CD14-positive monocyte (primary cell): Measurements from ENCODE around the gene MAP1LC3B2. TPM values are rescaled to one million over a fixed set of nuclear protein-coding genes. Genes with fewer than 3 reads are reported as not detected.

Source experiments
- DNase-seq, 3 donors: peaks; one replicate each; pipeline ENCODE4 v3.0.0-alpha.2; 2011 to 2022
- H2AFZ ChIP-seq: 2 replicates; pipeline ENCODE4 v1.6.0; 2012; ENCODE audit warnings: mild to moderate bottlenecking, low read depth, low read length, inconsistent platforms; ENCODE audit not compliant: insufficient read depth, poor library complexity, severe bottlenecking
- H3K27ac ChIP-seq, 2 donors: 1 replicate in 1 of 2; 2 replicates in 1 of 2; pipeline ENCODE4 v1.5.1; 2012 to 2013; ENCODE audit warnings: low read length in 2 of 2, control low read depth in 1 of 2, inconsistent platforms in 1 of 2, low read depth in 1 of 2, mild to moderate bottlenecking in 1 of 2
- H3K27me3 ChIP-seq, 2 donors: one replicate each; pipeline versions ENCODE4 v1.6.0 to v1.6.1; 2011 to 2013; ENCODE audit warnings: low read length in 2 of 2; ENCODE audit not compliant: control insufficient read depth in 2 of 2, insufficient read depth in 2 of 2
- H3K36me3 ChIP-seq, 2 donors: replicated peaks in 1 of 2; 1 replicate in 1 of 2; 2 replicates in 1 of 2; pipeline versions ENCODE4 v1.5.1 to v1.6.1; 2012 to 2013; ENCODE audit warnings: low read length in 2 of 2, control low read depth in 1 of 2, inconsistent platforms in 1 of 2, mild to moderate bottlenecking in 1 of 2; ENCODE audit not compliant: insufficient read depth in 2 of 2, control insufficient read depth in 1 of 2
- H3K4me1 ChIP-seq, 2 donors: 1 replicate in 1 of 2; 2 replicates in 1 of 2; pipeline versions ENCODE4 v1.5.1 to v1.6.1; 2012 to 2013; ENCODE audit warnings: low read length in 2 of 2, control low read depth in 1 of 2, inconsistent platforms in 1 of 2, mild to moderate bottlenecking in 1 of 2, moderate library complexity in 1 of 2; ENCODE audit not compliant: insufficient read depth in 2 of 2, control insufficient read depth in 1 of 2
- H3K4me2 ChIP-seq: replicated peaks from 2 replicates; pipeline ENCODE3; 2012; ENCODE audit warnings: low read length, moderate library complexity, mild to moderate bottlenecking; ENCODE audit not compliant: poor library complexity, severe bottlenecking; ENCODE audit errors: extremely low read depth
- H3K4me3 ChIP-seq, 3 experiments: fragments of 200-600 bp in 1 of 3; sonication (generic) in 1 of 3; replicated peaks in 1 of 3; 1 replicate in 2 of 3; 2 replicates in 1 of 3; pipeline ENCODE4 v1.5.1; 2011 to 2013; ENCODE audit warnings: low read length in 3 of 3, mild to moderate bottlenecking in 3 of 3, control low read depth in 2 of 3, low read depth in 2 of 3, inconsistent platforms in 1 of 3, moderate library complexity in 1 of 3
- H3K79me2 ChIP-seq: 2 replicates; pipeline ENCODE4 v1.6.0; 2012; ENCODE audit warnings: mild to moderate bottlenecking, control low read depth, inconsistent platforms, low read length, moderate library complexity; ENCODE audit not compliant: insufficient read depth
- H3K9ac ChIP-seq: 2 replicates; pipeline ENCODE4 v1.6.0; 2017; ENCODE audit warnings: low read length, mild to moderate bottlenecking; ENCODE audit not compliant: insufficient read depth, poor library complexity, severe bottlenecking
- H3K9me3 ChIP-seq, 2 donors: replicated peaks in 1 of 2; 1 replicate in 1 of 2; 2 replicates in 1 of 2; pipeline versions ENCODE4 v1.5.1 to v1.6.1; 2012 to 2013; ENCODE audit warnings: low read length in 2 of 2, control low read depth in 1 of 2; ENCODE audit not compliant: control insufficient read depth in 1 of 2, insufficient read depth in 1 of 2
- H4K20me1 ChIP-seq: 2 replicates; pipeline ENCODE4 v1.6.0; 2012; ENCODE audit warnings: mild to moderate bottlenecking, low read length, control low read depth, moderate library complexity; ENCODE audit not compliant: insufficient read depth
- H3K27ac Mint-ChIP-seq, 7 donors: one replicate each; pipeline ENCODE4 v1.8.0; 2020; ENCODE audit warnings: mild to moderate bottlenecking in 7 of 7, mixed read lengths in 7 of 7, moderate library complexity in 6 of 7, inconsistent platforms in 2 of 7
- H3K27me3 Mint-ChIP-seq, 3 donors: one replicate each; pipeline ENCODE4 v1.8.0; 2021 to 2022; ENCODE audit warnings: low read depth in 3 of 3, mild to moderate bottlenecking in 3 of 3, mixed read lengths in 3 of 3, moderate library complexity in 3 of 3, inconsistent platforms in 1 of 3
- H3K36me3 Mint-ChIP-seq, 2 donors: one replicate each; pipeline ENCODE4 v1.8.0; 2020; ENCODE audit warnings: mixed read lengths in 2 of 2, inconsistent platforms in 1 of 2, mild to moderate bottlenecking in 1 of 2
- H3K4me1 Mint-ChIP-seq: one replicate; pipeline ENCODE4 v1.8.0; 2020; ENCODE audit warnings: mild to moderate bottlenecking, mixed read lengths
- H3K4me3 Mint-ChIP-seq, 2 donors: one replicate each; pipeline ENCODE4 v1.8.0; 2020; ENCODE audit warnings: mild to moderate bottlenecking in 2 of 2, mixed read lengths in 2 of 2, moderate library complexity in 1 of 2
- H3K9me3 Mint-ChIP-seq, 7 donors: one replicate each; pipeline ENCODE4 v1.8.0; 2020 to 2022; ENCODE audit warnings: mixed read lengths in 7 of 7, mild to moderate bottlenecking in 6 of 7, moderate library complexity in 6 of 7, inconsistent platforms in 2 of 7
- WGBS: methylation state at CpG from one replicate; pipeline ENCODE4 v1.1.5; 2013; ENCODE audit warnings: missing lambda C conversion rate; ENCODE audit not compliant: insufficient coverage; 5-methylcytosine and 5-hydroxymethylcytosine counted together
- intact Hi-C, 2 donors: fragments of 100-400 bp; cut with micrococcal nuclease; formaldehyde crosslinking; loops; one replicate each; pipeline versions ENCODE4 v1.15.0 to v1.15.1; 2023
- polyA plus RNA-seq, 3 donors: library from polyadenylated mRNA; depleted of rRNA in 1 of 3; unstranded in 2 of 3; stranded (reverse) in 1 of 3; fragments of 300-500 nt in 2 of 3; fragments of >200 nt in 1 of 3; fragmentation: Illumina TruSeq in 2 of 3; gene quantifications; 1 replicate in 2 of 3; 2 replicates in 1 of 3; pipeline ENCODE4 v1.2.3, GENCODE V29; 2012 to 2021
- TF ChIP-seq, protein P1 (sequence below): fragments of 200-600 bp; IDR thresholded peaks from one replicate; pipeline ENCODE4 v1.8.0; 2022; ENCODE audit warnings: antibody characterized with exemption, mild to moderate bottlenecking

The MAP1LC3B2 gene
- polyA plus RNA-seq, 3 donors = 2.6 to 12.9 (median 6.4) TPM

DNA sequence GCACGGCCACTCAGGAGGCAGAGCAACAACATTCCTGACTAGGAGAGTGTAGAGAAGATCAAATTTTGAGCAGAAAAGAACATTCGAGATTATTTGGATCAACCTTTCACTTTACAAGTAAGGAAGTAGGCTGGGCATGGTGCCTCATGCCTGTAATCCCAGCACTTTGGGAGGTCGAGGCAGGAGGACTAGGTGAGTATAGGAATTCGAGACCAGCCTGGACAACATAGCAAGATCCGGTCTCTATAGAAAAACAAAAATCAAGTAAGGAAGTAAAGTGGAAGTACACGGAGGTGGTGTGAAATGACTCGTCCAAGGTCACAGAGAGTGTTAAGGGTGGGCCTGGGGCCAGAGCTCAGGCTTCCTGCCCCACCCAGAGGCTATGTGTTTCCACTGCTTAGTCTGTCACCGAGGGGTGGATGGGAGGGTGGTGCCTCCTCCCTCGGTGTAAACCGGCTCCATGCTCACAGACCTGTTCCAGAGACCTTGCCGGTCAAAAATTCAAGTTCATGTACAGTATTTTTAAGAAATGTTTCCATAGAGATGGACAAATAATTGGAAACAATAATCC lies 51.9 kb downstream of the MAP1LC3B2 start:
- H3K9ac ChIP-seq = no peak overlapping the region
- H3K4me1 Mint-ChIP-seq = peaks cover 20% of the 10 kb centered on the region
- no peak overlapping the region for H3K4me3 ChIP-seq
- peak; percentile 28 to 59 (median 41) for DNase-seq
- no peaks in the 10 kb centered on the region for H3K27me3 Mint-ChIP-seq
- H3K79me2 ChIP-seq = no peaks in the 10 kb centered on the region
- H3K4me1 ChIP-seq = peaks cover 14 to 27% of the 10 kb centered on the region in 2 donors
- H3K27ac Mint-ChIP-seq = peak overlapping the region in 6 of 7 donors; percentile 63 to 86 (median 66)
- no peaks in the 10 kb centered on the region for H3K36me3 Mint-ChIP-seq
- H3K27ac ChIP-seq = no peak overlapping the region
- no peaks in the 10 kb centered on the region for H3K9me3 ChIP-seq
- TF ChIP-seq, protein P1, sequence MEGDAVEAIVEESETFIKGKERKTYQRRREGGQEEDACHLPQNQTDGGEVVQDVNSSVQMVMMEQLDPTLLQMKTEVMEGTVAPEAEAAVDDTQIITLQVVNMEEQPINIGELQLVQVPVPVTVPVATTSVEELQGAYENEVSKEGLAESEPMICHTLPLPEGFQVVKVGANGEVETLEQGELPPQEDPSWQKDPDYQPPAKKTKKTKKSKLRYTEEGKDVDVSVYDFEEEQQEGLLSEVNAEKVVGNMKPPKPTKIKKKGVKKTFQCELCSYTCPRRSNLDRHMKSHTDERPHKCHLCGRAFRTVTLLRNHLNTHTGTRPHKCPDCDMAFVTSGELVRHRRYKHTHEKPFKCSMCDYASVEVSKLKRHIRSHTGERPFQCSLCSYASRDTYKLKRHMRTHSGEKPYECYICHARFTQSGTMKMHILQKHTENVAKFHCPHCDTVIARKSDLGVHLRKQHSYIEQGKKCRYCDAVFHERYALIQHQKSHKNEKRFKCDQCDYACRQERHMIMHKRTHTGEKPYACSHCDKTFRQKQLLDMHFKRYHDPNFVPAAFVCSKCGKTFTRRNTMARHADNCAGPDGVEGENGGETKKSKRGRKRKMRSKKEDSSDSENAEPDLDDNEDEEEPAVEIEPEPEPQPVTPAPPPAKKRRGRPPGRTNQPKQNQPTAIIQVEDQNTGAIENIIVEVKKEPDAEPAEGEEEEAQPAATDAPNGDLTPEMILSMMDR = no peak
- H3K36me3 ChIP-seq = no peaks in the 10 kb centered on the region
- no peaks in the 10 kb centered on the region for H3K27me3 ChIP-seq
- intact Hi-C loops = no loop called here
- 100% methylated on average over 3 of the region's 11 CpGs for WGBS
- H3K4me2 ChIP-seq = no peak overlapping the region
- H4K20me1 ChIP-seq = no peaks in the 10 kb centered on the region
- no peak overlapping the region for H3K4me3 Mint-ChIP-seq
- H3K9me3 Mint-ChIP-seq = peaks cover 0 to 1% (median 0%) of the 10 kb centered on the region in 7 donors
- no peak overlapping the region for H2AFZ ChIP-seq

DNA sequence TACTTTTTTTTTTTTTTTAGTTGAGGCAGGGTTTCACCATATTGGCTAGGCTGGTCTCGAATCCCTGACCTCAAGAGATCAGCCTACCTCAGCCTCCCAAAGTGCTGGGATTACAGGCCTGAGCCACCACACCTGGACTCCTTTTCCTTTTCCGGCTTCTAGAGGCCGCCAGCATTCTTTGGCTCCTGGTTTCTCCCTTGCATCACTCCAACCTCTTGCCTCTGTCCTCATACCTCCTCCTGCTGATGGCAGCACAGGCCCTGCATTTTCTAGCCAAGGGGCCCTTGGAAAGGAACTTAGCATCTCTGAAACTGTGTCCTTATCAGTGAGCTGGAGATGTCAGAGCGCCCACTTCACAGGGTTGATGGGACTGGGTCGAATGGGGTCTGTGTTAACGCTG lies 53.3 kb downstream of the MAP1LC3B2 start:
- H3K79me2 ChIP-seq = no peaks in the 10 kb centered on the region
- no peak overlapping the region for H2AFZ ChIP-seq
- no peak overlapping the region for H3K4me3 ChIP-seq
- H3K4me1 ChIP-seq = peaks cover 14 to 27% of the 10 kb centered on the region in 2 donors
- TF ChIP-seq, protein P1 = no peak
- no peak overlapping the region for H3K9ac ChIP-seq
- peaks cover 0 to 1% (median 0%) of the 10 kb centered on the region in 7 donors for H3K9me3 Mint-ChIP-seq
- H3K27me3 ChIP-seq = no peaks in the 10 kb centered on the region
- DNase-seq = no peak
- no peaks in the 10 kb centered on the region for H4K20me1 ChIP-seq
- H3K4me1 Mint-ChIP-seq = peaks cover 20% of the 10 kb centered on the region
- H3K4me2 ChIP-seq = no peak overlapping the region
- WGBS = 87% methylated on average over 6 of the region's 6 CpGs
- intact Hi-C loops = no loop called here
- H3K9me3 ChIP-seq = no peaks in the 10 kb centered on the region
- H3K27ac Mint-ChIP-seq = peak overlapping the region in 1 of 7 donors; percentile 56
- H3K27ac ChIP-seq = no peak overlapping the region
- no peak overlapping the region for H3K4me3 Mint-ChIP-seq
- H3K36me3 Mint-ChIP-seq = no peaks in the 10 kb centered on the region
- H3K27me3 Mint-ChIP-seq = no peaks in the 10 kb centered on the region
- no peaks in the 10 kb centered on the region for H3K36me3 ChIP-seq
